Measurements from ENCODE around the gene RAB44. TPM values are rescaled to one million over a fixed set of nuclear protein-coding genes. Genes with fewer than 3 reads are reported as not detected.

The RAB44 gene
- total and polyA plus RNA-seq, 2 donors, result 0.26 to 0.68 TPM

- Histone ChIP-seq H3K4me1 (ENCODE audit: insufficient read depth) (no peaks in the 10 kb centered on the region), H3K27ac (ENCODE audit: low read depth) (no peak overlapping the region), H3K36me3 (ENCODE audit: insufficient read depth) (no peaks in the 10 kb centered on the region), H3K4me3 (ENCODE audit: low read depth, low read length) (no peak overlapping the region)
- no peak for DNase-seq (ENCODE audit: extremely low spot score)
- 29% methylated on average over 44 of the region's 44 CpGs for WGBS
Observed at GRCh38 chr6:36660771-36661471, 36.7 kb upstream of the RAB44 start.

- WGBS, result 85% methylated on average over 5 of the region's 5 CpGs
- Histone ChIP-seq H3K4me1 (ENCODE audit: insufficient read depth) (no peaks in the 10 kb centered on the region), H3K4me3 (ENCODE audit: low read depth, low read length) (no peak overlapping the region), H3K27ac (ENCODE audit: low read depth) (no peak overlapping the region), H3K36me3 (ENCODE audit: insufficient read depth) (no peaks in the 10 kb centered on the region)
- no peak for DNase-seq (ENCODE audit: extremely low spot score)
Observed at GRCh38 chr6:36662380-36662779, 35.2 kb upstream of the RAB44 start.

GRCh38 chr6:36662827-36663256 is 34.8 kb upstream of the RAB44 start:
- Histone ChIP-seq H3K4me3 (ENCODE audit: low read depth, low read length) (no peak overlapping the region), H3K27ac (ENCODE audit: low read depth) (no peak overlapping the region), H3K36me3 (ENCODE audit: insufficient read depth) (no peaks in the 10 kb centered on the region), H3K4me1 (ENCODE audit: insufficient read depth) (no peaks in the 10 kb centered on the region)
- WGBS, result 79% methylated on average over 6 of the region's 6 CpGs
- DNase-seq (ENCODE audit: extremely low spot score), result no peak

- 80% methylated on average over 4 of the region's 4 CpGs for WGBS
- no peaks in the 10 kb centered on the region for H3K36me3 ChIP-seq (ENCODE audit: insufficient read depth)
- H3K27ac ChIP-seq (ENCODE audit: low read depth), result no peak overlapping the region
- DNase-seq (ENCODE audit: extremely low spot score), result no peak
- no peak overlapping the region for H3K4me3 ChIP-seq (ENCODE audit: low read depth, low read length)
- no peaks in the 10 kb centered on the region for H3K4me1 ChIP-seq (ENCODE audit: insufficient read depth)
Observed at GRCh38 chr6:36663504-36664446, 33.9 kb upstream of the RAB44 start.

- Histone ChIP-seq H3K27ac (ENCODE audit: low read depth) (no peak overlapping the region), H3K36me3 (ENCODE audit: insufficient read depth) (no peaks in the 10 kb centered on the region), H3K4me3 (ENCODE audit: low read depth, low read length) (no peak overlapping the region), H3K4me1 (ENCODE audit: insufficient read depth) (no peaks in the 10 kb centered on the region)
- 94% methylated on average over 4 of the region's 4 CpGs for WGBS
- no peak for DNase-seq (ENCODE audit: extremely low spot score)
Observed at GRCh38 chr6:36665180-36665579, 32.4 kb upstream of the RAB44 start.

- no peak overlapping the region for H3K27ac ChIP-seq (ENCODE audit: low read depth)
- H3K36me3 ChIP-seq (ENCODE audit: insufficient read depth), result no peaks in the 10 kb centered on the region
- no peaks in the 10 kb centered on the region for H3K4me1 ChIP-seq (ENCODE audit: insufficient read depth)
- 94% methylated on average over 2 of the region's 2 CpGs for WGBS
- H3K4me3 ChIP-seq (ENCODE audit: low read depth, low read length), result no peak overlapping the region
- no peak for DNase-seq (ENCODE audit: extremely low spot score)
Observed at GRCh38 chr6:36666287-36666686, 31.3 kb upstream of the RAB44 start.

- Histone ChIP-seq H3K4me3 (ENCODE audit: low read depth, low read length) (no peak overlapping the region), H3K27ac (ENCODE audit: low read depth) (no peak overlapping the region)
- WGBS, result 54% methylated on average over 9 of the region's 9 CpGs
Observed at GRCh38 chr6:36666826-36667591, 30.6 kb upstream of the RAB44 start.

GRCh38 chr6:36668591-36668990 is 29.0 kb upstream of the RAB44 start:
- 89% methylated on average over 7 of the region's 7 CpGs for WGBS
- no peak for DNase-seq (ENCODE audit: extremely low spot score)
- no peaks in the 10 kb centered on the region for H3K4me1 ChIP-seq (ENCODE audit: insufficient read depth)
- no peak overlapping the region for H3K27ac ChIP-seq (ENCODE audit: low read depth)
- H3K36me3 ChIP-seq (ENCODE audit: insufficient read depth), result no peaks in the 10 kb centered on the region
- no peak overlapping the region for H3K4me3 ChIP-seq (ENCODE audit: low read depth, low read length)

More at GRCh38 chr6:36666826-36667591, 30.6 kb upstream of the RAB44 start:
- H3K4me1 ChIP-seq (ENCODE audit: insufficient read depth), result no peaks in the 10 kb centered on the region
- H3K36me3 ChIP-seq (ENCODE audit: insufficient read depth), result no peaks in the 10 kb centered on the region
- DNase-seq (ENCODE audit: extremely low spot score), result no peak

GRCh38 chr6:36669002-36669401 is 28.6 kb upstream of the RAB44 start:
- DNase-seq (ENCODE audit: extremely low spot score), result no peak
- Histone ChIP-seq H3K36me3 (ENCODE audit: insufficient read depth) (no peaks in the 10 kb centered on the region), H3K4me3 (ENCODE audit: low read depth, low read length) (no peak overlapping the region), H3K4me1 (ENCODE audit: insufficient read depth) (no peaks in the 10 kb centered on the region), H3K27ac (ENCODE audit: low read depth) (no peak overlapping the region)
- 85% methylated on average over 6 of the region's 6 CpGs for WGBS

- H3K36me3 ChIP-seq (ENCODE audit: insufficient read depth), result no peaks in the 10 kb centered on the region
Observed at GRCh38 chr6:36670271-36670670, 27.4 kb upstream of the RAB44 start.

GRCh38 chr6:36671687-36672375 is 25.8 kb upstream of the RAB44 start:
- no peak overlapping the region for H3K27ac ChIP-seq (ENCODE audit: low read depth)
- no peaks in the 10 kb centered on the region for H3K36me3 ChIP-seq (ENCODE audit: insufficient read depth)
- no peak for DNase-seq (ENCODE audit: extremely low spot score)
- 81% methylated on average over 6 of the region's 6 CpGs for WGBS
- H3K4me3 ChIP-seq (ENCODE audit: low read depth, low read length), result no peak overlapping the region
- no peaks in the 10 kb centered on the region for H3K4me1 ChIP-seq (ENCODE audit: insufficient read depth)

More at GRCh38 chr6:36670271-36670670, 27.4 kb upstream of the RAB44 start:
- no peak for DNase-seq (ENCODE audit: extremely low spot score)
- Histone ChIP-seq H3K4me1 (ENCODE audit: insufficient read depth) (no peaks in the 10 kb centered on the region), H3K27ac (ENCODE audit: low read depth) (no peak overlapping the region), H3K4me3 (ENCODE audit: low read depth, low read length) (no peak overlapping the region)
- WGBS, result 94% methylated on average over 7 of the region's 7 CpGs

GRCh38 chr6:36673882-36674281 is 23.7 kb upstream of the RAB44 start:
- 81% methylated on average over 10 of the region's 10 CpGs for WGBS
- DNase-seq (ENCODE audit: extremely low spot score), result no peak
- H3K4me3 ChIP-seq (ENCODE audit: low read depth, low read length), result no peak overlapping the region
- H3K4me1 ChIP-seq (ENCODE audit: insufficient read depth), result no peaks in the 10 kb centered on the region
- H3K36me3 ChIP-seq (ENCODE audit: insufficient read depth), result no peaks in the 10 kb centered on the region
- H3K27ac ChIP-seq (ENCODE audit: low read depth), result no peak overlapping the region

GRCh38 chr6:36674942-36675341 is 22.7 kb upstream of the RAB44 start:
- Histone ChIP-seq H3K4me3 (ENCODE audit: low read depth, low read length) (no peak overlapping the region), H3K4me1 (ENCODE audit: insufficient read depth) (no peaks in the 10 kb centered on the region), H3K27ac (ENCODE audit: low read depth) (no peak overlapping the region), H3K36me3 (ENCODE audit: insufficient read depth) (no peaks in the 10 kb centered on the region)
- DNase-seq (ENCODE audit: extremely low spot score), result no peak
- 88% methylated on average over 7 of the region's 7 CpGs for WGBS

Measured in urinary bladder (tissue), 4 donors.